ENCODE measurements around the gene ARHGEF16.

Gene ARHGEF16

DNA sequence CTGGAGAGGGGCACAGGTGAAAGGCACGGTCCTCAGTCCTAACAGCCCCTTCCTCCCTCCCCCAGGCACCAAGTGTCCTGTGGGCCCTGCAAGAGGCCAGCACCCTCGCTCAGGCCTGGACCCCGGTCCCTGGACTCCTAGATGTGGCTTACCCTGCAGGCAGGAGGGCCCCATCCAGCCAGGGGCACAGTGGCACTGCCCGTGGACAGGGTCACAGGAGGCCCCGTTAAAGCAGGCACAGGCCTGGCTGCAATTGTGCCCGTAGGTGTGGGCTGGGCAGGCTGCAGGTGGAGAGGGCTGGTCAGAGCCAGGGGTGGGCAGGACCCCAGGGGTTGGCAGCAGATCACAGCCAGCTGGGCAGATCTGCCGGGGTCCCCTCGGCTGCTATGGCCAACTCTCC, 44.5 kb downstream of the ARHGEF16 start:
- DNase-seq (ENCODE audit: extremely low read depth in 1 of 2, low read depth in 1 of 2), result no peak

DNA sequence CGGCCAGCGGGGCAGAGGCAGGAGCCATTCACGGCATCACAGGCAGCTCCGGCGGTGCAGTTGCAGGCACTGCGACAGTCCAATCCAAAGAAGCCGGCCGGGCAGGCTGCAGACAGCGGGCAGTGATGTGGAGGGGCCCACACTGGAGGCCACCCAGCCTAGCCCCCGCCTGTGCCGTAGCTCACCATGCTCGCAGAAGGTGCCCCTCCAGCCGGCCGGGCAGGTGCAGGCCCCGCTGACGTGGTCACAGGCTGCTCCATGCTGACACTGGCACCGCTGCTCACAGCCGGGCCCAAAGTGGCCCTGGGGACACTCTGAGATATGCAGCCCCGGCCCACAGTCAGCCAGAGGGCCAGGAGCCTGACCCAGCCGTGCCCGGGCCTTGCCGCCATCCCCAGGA, 45.1 kb downstream of the ARHGEF16 start:
- DNase-seq (ENCODE audit: extremely low read depth in 1 of 2, low read depth in 1 of 2), result no peak

DNA sequence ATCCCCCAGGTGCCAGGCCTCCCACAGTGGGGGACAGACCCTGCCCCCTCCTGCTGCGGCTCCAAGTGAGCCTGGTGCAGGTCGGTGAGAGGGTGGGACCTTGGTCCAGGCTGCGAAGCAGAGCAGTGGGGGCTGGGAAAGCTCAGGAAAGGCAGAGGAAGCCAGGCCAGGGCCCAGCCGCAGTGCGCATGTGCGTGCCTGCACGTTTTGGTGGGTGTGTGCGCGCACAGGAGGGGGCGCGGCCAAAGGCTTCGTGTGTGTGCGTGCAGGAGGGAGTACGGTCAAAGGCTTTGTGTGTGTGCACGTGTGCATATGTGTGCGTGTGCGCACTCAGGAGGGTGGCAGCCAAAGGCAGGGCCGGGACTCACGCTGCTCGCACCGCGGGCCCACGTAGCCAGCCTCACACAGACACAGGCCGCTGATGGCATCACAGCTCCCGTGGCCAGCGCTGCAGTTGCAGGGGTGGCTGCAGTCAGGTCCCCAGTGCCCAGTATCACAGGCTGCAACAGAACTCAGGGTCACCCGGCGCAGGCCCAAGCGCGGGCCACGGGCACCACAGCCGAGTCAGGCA, 45.9 kb downstream of the ARHGEF16 start:
- no peak for DNase-seq (ENCODE audit: extremely low read depth in 1 of 2, low read depth in 1 of 2)

DNA sequence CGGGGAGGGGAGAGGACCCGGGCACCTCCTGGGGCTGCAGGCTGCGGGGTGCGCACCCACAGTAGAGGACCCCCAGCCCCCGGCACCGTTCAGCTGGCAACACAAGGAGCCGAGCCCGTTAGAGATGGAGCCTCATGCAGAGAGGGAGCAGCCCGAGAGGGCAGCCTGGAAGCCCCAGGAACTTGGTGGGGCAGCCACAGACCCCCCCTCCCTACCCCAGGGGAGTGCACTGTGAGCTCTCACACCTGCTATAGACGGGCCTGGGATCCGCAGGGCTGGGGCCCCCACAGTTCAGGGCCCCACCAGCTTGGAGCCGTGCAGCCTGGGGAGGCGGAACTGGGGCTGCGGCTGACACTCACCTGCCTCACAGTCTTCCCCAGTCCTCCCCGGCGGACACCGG, 47.0 kb downstream of the ARHGEF16 start:
- no peak for DNase-seq (ENCODE audit: extremely low read depth in 1 of 2, low read depth in 1 of 2)

DNA sequence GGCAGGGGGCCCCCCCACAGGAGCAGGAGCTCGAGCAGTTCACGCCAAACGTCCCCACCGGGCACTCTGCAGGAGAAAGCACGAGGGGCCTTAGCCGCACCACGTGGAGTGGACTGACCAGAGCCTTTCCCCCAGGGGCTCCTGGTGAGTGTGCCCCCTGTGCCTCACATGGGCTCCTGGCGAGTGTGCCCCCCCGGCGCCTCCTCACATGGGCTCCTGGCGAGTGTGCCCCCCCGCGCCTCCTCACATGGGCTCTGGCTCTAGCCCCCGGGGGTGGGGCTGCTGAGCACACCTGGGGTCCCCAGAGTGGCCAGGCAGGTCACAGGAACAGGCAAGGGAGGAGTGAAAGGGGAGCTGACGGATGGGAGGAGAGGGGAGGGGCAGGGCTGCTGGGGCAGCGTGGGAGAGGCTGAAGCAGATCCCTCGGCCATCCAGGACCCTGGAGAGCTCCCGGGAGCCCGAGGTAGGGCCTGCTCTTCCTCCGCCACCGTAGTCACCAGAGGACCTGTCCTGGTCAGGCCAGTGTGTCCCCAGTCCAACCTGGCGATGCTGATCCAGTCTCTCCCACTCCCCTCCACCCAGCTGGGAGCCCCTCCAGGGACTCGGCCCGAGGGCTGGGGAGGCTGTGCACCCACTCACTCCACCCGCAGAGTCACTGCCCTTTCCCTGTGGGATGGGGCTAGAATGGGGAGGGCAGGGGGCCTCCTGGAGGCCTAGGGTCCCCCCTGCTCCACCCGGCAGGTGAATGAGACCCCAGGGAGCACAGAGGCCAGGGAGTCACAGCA, 47.6 kb downstream of the ARHGEF16 start:
- DNase-seq (ENCODE audit: extremely low read depth in 1 of 2, low read depth in 1 of 2), result no peak

DNA sequence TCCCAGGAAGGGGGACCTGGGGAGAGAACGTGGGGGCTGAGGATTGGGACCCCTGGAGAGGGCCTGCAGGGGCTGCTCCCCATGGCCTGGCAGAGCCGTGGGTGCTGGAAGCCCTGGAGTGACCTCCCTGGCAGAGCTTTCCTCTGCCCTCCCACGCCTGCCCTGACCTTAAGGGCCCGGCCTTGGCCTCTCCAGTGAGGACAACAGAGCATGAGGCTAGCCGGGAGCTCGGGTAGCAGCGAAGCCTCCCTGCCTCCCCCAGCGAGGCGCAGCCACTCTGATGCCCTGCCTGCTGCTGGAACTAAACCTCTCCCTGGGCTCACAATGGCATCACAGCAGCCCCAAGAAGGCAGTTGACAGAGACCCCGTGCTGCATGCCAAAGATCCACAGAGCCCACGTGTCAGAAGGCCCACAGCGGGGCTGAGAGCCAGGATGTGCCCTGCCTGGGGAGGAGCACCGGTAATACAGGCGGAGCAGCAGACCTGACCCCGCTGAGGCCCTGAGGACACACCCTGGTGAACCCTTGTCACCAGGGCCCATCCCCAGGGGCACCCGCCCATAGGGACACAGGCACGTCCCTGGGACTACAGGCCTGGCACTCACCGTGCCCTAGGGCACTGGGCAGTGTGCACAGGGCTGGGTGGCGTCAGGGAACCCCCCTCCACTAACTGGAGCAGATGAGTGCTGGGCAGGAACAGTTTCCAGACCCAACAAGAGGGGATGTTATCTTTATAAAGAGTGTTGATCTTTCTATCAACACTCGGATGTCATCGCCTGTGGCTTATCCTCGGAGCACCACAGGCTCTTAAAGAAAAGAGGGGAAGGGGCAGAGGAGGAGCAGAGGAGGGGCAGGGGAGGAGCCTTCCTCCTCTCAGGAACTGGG, 48.4 kb downstream of the ARHGEF16 start:
- DNase-seq (ENCODE audit: extremely low read depth in 1 of 2, low read depth in 1 of 2), result no peak

DNA sequence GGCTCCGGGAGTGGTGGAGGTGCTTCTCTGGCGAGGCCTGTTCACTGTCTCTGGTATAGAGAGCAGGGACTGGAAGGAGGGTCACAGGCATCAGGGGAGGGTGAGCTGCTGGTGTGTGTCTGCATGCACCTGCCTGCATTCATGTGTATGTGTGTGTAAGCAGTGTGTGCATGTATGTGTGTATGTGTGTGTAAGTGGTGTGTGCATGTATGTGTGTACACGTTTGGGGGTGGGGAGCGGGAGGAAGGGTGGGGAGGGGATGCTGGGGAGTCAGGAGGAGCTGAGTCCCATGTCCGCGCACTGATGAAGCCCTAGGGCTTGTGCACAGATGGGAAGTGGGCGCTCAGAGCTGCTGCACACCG, 49.0 kb downstream of the ARHGEF16 start:
- no peak for DNase-seq (ENCODE audit: extremely low read depth in 1 of 2, low read depth in 1 of 2)

DNA sequence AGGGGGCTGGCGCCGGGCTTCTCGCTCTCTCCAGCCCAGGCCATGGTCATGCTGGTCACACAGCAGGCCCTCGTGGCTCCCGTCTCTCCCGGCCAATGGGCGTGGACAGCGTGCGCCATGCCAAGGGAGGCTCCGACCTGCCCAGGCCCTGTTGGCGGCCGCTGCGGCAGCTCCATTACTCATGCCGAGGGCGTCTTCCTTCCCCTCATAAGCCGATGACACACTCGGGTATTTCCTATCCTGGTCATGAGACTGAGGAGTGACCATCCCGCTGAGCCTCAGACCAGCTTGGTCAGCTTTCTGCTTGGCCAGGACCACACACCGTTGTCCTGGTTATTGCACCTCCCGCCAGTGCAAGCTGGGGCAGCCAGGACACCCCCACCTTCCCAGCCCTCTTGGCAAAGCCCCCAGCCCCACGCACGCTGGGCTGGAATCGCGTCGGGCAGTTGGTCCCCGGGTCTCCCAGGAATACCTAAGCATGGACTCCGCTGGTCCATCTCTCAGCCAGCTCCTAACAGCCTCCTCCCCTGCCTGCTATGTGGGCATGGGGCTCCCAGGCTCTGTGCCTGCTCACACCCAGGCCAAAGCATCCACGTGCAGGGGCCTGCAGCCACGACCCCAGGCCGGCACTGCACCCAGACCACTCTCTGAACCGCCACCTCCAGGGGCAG, 49.8 kb downstream of the ARHGEF16 start:
- no peak for DNase-seq (ENCODE audit: extremely low read depth in 1 of 2, low read depth in 1 of 2)

DNA sequence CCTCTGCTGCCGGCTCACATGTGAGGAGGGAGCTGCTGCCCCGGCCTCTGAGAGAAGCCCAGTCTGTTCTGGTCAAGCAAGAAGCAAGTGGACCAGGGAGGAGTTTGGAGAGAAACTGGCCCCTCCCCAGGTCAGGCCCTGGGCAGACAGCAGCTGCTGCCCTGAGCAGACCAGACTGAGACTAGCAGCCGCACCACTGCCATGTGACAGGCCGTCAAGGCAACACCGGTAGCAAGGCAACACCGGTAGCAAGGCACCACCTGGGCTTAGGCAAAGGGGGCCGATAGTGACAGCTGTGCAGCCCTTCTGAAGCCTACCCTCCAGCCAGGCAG, 50.3 kb downstream of the ARHGEF16 start:
- DNase-seq (ENCODE audit: extremely low read depth in 1 of 2, low read depth in 1 of 2), result no peak

DNA sequence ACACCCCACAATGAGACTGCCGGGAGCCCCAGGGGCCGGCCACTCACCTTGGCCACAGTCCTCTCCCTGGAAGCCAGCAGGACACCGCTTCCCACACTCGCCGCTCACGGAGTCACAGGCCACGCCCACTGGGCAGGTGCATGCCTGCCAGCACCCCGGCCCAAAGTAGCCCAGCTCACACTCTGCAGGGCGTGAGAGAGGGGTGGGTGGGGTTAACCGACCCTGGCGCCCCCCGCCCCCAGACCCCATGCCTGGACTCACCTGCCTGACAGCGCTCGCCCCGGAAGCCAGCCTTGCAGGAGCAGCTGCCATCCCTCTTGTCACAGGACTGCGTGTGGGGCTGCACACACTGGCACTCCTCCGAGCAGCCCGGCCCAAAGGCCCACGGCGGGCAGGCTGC, 50.7 kb downstream of the ARHGEF16 start:
- DNase-seq (ENCODE audit: extremely low read depth in 1 of 2, low read depth in 1 of 2), result no peak

DNA sequence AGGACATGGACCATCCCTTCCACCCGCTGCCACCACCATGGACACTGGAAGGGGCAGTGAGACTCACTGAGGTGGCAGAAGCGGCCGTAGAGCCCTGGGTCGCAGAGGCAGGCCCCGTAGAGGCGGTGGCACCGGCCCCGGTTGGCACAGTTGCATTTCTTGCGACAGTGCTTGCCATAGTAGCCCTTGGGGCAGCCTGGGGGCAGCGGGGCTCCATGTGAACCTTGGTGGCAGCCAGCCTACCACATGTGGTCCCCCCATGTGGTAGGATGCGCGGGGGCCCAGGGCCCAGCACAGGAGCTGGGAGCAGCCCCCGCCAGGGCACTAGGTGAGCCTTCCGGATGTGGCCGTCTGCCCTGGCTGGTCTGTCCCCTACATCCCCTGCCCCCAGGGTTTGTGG, 51.6 kb downstream of the ARHGEF16 start:
- DNase-seq (ENCODE audit: extremely low read depth in 1 of 2, low read depth in 1 of 2), result no peak

DNA sequence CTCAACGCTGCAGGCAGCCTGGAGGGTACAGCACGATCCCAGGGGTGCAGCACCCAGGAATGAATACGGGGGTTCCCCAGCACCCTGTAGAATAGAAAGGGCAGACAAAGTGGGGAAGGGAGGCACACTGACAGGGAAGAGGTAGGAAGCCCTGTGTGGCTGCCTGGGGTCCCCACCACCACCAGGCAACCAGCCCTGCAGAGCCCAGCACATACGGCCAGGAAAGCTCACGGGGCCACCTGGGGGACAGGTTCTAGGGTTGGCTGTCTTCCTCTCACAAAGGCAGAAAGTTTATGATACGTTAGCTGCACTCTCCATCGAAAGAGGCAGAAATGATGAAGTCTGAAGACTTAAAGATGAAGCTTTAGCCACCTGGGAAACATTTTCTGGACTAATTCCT, 52.5 kb downstream of the ARHGEF16 start:
- no peak for DNase-seq (ENCODE audit: extremely low read depth in 1 of 2, low read depth in 1 of 2)

DNA sequence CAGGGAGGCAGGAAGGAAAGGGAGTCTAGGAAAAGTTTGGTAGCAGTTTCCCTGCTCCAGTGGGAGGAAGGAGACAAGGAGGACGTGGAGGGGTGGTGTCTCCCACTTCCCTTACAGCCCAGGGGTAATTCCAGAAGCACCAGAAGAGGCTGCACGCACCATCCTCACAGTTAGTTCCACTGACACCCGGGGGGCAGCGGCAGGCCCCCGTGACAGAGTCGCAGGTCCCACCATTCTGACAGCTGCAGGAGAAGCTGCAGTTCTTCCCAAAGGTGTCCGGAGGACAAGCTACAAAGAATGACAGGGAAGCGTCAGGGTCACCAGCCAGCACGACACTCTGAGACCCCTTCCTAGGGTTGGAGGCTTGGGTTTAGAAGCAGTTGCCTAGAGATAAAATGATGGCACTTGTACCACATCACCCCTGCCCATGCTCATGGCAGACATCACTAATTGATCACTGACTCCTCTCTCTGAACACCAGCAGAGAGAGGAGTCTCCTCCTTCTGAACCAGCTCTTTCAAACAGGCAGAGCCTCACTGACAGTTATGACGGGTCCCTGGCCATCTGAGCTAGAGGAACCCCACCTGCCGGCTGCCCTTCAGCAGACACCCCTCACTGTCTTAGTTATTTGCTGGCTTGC, 53.3 kb downstream of the ARHGEF16 start:
- DNase-seq (ENCODE audit: extremely low read depth in 1 of 2, low read depth in 1 of 2), result no peak

DNA sequence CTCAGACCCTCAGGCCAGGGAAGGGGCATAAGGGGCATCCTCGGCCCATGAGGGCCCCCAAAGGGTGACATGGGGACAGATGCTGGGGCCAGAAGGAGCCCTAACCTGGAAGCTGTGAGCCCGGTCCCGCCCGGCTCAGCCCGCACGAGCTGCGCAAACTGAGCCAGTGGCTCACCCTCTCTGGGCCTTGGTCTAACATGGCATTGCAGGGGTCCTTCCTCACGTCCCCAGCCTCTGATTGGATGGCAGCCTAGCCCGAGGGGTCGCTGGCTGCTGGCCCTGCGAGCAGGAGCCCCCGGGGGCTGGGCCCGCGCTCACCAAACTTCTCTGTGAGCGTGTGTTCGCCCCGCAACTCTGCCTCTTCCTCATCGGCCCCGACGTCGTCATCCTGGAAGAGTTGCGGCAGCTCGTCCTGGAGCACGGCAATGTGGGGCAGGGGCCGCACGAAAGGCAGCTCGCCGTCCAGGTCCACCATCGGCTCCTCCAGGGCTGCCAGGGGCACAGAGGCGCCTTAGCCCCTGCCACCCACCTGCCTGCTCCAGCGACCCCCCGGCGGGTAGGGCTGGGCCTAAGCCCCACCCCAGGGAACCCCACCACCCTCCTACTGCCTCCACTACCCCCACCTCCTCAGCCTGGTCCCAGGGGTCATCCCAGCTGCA, 54.4 kb downstream of the ARHGEF16 start:
- no peak for DNase-seq (ENCODE audit: extremely low read depth in 1 of 2, low read depth in 1 of 2)

DNA sequence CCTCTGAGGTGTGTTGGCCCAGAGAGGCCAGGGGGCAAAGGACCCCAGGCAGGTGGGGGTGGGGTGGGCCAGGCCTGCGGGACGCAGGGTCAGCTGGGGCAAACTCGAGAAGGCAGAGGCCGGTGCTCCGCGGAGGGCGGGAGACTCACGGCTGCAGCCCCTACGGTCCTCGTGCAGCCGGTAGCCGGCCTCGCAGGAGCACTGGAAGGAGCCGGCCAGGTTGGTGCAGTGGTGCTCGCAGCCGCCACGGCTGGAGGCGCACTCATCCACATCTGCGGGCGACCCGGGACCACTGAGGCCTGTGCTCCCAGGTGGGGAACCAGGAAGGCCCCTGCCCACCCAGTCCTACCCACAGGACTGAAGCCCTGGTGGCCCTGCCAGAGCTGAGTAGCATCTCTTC, 55.3 kb downstream of the ARHGEF16 start:
- DNase-seq (ENCODE audit: extremely low read depth in 1 of 2, low read depth in 1 of 2), result no peak

DNA sequence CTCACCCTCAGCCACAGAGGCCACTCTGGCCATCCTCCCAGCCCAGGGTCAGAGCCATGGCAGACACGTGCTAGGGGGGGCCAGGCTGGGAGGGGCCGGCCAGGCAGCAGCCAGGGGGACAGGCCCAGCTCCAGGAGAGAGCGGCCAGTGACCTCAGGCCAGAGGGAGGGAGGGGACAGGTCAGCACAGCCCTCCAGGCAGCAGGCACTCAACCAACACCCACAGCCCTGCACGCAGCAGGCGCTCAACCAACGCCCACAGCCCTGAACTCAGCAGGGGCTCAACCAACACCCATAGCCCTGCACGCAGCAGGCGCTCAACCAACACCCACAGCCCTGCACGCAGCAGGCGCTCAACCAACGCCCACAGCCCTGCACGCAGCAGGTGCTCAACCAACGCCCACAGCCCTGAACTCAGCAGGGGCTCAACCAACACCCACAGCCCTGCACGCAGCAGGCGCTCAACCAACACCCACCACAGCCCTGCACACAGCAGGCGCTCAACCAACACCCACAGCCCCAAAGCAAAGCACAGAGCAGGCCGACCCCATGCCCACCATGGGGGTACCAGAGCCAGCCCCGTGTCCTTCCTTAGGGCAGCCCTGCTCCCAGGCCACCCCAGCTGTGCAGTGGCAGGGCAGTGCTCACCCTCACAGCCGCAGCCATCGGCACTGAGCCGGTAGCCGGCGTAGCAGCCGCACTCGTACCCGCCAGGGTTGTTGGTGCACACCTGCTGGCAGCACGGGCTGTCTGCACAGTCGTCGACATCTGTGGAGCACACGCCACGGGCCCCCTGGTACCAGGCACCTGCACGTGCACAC, 55.9 kb downstream of the ARHGEF16 start:
- no peak for DNase-seq (ENCODE audit: extremely low read depth in 1 of 2, low read depth in 1 of 2)

DNA sequence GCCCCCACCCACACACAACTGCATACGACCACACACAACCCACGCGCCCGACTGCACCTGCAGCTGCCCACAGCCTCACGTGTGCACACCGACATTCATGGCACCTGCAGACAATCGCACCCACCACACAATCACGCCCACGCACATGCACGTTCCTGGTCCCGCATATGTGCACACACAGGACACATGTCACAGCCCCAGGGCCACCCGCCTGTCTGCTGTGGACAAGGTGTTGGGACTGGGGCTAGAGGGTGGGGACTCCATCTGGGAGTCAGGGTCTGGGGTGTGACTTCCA, 56.4 kb downstream of the ARHGEF16 start:
- no peak for DNase-seq (ENCODE audit: extremely low read depth in 1 of 2, low read depth in 1 of 2)

DNA sequence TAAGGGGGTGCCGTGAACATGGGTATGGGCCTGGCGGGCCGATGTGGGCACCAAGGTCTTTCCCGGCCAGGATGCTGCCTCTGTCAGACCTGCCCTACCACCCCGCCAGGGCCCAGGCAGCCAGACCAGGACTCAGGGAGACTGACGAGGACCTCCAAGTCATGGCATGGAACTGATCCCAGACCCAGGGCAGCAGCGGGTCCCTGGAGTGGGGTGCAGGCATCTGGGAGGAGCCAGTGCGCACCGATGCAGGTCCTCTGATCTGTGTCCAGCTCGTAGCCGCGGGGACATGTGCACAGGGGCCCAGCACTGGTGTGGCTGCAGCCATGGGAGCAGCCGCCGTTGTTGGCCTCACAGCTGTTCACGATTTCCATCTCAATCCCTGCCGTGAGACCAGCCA, 56.8 kb downstream of the ARHGEF16 start:
- no peak for DNase-seq (ENCODE audit: extremely low read depth in 1 of 2, low read depth in 1 of 2)

DNA sequence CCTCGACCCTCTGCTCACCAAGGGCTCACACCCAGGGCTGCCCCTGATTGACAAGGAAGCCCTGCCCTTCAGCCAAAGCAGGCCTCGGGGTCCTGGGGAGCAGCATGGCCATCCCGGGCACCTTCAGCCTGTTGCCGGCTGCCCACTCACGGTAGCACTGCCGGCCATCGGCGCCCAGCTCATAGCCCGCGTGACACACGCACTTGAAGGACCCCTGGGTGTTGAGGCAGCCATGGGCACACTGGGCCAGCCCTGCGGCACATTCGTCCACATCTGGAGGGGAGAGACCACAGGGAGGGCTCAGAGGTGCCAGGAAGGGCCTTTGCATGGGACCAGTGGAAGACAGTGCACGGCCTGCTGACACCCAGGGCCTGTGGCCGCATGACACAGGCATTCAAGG, 57.4 kb downstream of the ARHGEF16 start:
- no peak for DNase-seq (ENCODE audit: extremely low read depth in 1 of 2, low read depth in 1 of 2)

DNA sequence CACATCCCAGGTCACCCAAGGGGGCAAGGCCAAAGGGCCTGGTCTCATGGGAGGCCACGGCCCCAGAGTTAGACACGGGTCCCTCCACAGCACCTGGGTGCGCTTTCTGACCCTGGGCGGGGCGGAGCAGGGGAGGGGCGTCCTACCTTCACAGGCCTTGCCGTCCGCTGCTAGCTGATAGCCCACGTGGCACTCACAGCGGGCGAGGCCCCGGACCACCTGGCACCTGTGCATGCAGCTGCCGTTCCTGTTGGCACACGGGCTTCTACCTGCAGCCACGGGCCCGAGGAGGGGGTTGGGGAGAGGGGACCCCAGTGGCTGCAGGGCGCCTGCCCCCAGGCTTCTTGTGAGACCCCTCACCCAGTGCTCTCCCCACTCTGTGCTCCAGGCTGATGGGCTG, 59.9 kb downstream of the ARHGEF16 start:
- no peak for DNase-seq (ENCODE audit: extremely low read depth in 1 of 2, low read depth in 1 of 2)

Data from stimulated activated CD8-positive, alpha-beta memory T cell treated with anti-CD3 and anti-CD28 coated beads, Interleukin-7, amount 100 ng/mL, for 48 hours (primary cell).